Measurements from ENCODE around the gene SPATA22.
"Not testable (repeated sequence)": the region's sequence is repeated elsewhere in the genome, so short reads cannot be mapped to it uniquely, and the experiment has no call there.

Gene SPATA22

DNA sequence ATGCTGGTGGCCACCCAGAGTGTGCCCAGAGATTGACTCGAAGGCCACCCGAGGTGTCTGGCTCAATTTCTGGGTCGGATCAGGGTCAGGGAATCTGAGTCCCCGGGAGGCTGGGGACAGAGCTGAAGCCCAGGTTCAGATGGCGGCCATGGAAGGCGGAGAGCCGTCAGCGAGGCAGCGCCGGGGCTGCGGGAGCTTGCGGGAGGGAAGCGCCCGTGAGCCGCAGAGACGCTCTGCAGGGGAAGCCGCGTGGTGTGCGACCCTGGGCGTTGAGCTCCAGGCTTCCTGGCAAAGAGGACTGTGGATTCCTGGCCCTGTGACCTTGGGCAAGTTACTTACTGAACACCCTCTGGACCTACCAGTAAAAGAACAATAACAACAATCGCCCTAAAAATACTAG lies 518 bp upstream of the SPATA22 start:
- no peak for FAIRE-seq

- no peak for FAIRE-seq
Measured at GRCh38 chr17:3469529-3469928, 2.1 kb downstream of the SPATA22 start.

- FAIRE-seq, result not testable (repeated sequence)
Measured at GRCh38 chr17:3466355-3466754, 5.3 kb downstream of the SPATA22 start.

DNA sequence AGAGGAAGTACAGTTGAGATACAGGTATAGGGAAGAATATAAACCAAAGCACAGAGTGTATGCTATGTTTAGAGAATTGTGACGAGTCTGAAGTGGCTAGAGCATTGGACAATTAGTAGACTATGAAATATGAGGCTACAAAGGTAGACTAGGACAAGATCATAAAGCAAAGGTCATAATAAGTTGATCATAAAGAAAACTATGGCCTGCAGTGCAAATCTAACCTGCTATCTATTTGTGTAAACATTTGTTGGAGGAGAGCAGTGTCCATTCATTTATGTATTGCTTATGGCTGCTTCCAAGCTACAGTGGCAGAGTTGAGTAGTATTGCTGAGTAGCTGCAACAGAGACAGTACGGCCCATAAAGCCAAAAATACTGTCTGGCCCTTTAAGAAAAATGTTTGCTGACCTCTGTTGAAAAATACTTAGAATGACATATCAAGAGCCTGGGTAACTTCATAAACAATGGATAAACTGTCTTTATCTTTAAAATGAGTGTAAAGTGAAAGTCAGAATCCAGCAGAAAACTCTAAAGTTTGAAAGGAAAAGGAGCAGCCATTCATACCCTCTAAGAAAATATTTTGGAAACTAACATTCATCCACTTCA lies 23.5 kb downstream of the SPATA22 start:
- no peak for FAIRE-seq

GRCh38 chr17:3447625-3448024 lies 24.0 kb downstream of the SPATA22 start:
- no peak for FAIRE-seq

- FAIRE-seq, result no peak
Measured at GRCh38 chr17:3440451-3440850, 31.2 kb downstream of the SPATA22 start.

DNA sequence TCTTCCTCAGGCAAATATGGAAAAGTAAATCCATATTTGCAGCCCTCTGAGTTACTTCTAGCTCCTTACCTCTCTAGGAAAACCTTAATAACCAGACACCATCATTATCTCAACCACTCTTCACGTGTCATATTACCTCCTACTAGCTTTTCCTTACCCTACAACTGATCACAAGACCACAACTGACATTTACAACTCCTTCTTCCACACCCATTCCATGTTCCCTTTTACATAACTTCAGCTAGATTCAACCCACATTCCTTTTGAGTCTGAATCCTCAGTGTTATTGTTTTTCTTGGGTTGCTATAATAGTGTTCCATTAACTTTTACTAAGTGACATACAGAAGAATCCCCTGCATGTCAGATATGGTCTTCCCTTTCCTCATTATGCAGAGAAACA lies 33.3 kb downstream of the SPATA22 start:
- no peak for FAIRE-seq

- no peak for FAIRE-seq
Measured at GRCh38 chr17:3433741-3434140, 37.9 kb downstream of the SPATA22 start, which contains the start of gene OR1E2. Gene OR1E2, minus strand, starts transcription at chr17:3433841. Its CDS starts 0 bp downstream, at chr17:3433841.

- not testable (repeated sequence) for FAIRE-seq
Measured at GRCh38 chr17:3433215-3433614, 38.4 kb downstream of the SPATA22 start.

- FAIRE-seq, result no peak
Measured at GRCh38 chr17:3418222-3418621, 53.4 kb downstream of the SPATA22 start.

- no peak for FAIRE-seq
Measured at GRCh38 chr17:3415610-3416009, 56.0 kb downstream of the SPATA22 start.

DNA sequence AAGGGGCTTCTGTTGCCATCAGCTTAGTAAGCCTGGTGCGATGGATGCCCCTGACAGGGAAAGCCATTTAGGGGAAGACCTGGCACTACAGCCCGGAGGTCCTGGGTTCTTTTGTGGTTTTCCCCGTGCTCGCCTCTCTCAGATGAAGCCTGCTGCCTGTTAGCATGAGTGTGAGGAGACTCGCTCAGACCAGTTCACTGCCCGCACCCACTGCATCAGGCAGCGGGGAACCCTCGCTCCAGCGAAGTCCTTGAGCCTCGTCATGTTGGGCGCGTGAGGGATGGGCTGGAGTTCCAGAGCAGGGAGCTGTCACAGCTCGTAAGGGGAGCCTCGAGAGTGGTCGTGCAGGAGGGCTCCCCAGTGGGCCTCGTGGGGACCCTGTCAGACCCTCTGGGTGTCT lies 59.4 kb downstream of the SPATA22 start:
- not testable (repeated sequence) for FAIRE-seq

DNA sequence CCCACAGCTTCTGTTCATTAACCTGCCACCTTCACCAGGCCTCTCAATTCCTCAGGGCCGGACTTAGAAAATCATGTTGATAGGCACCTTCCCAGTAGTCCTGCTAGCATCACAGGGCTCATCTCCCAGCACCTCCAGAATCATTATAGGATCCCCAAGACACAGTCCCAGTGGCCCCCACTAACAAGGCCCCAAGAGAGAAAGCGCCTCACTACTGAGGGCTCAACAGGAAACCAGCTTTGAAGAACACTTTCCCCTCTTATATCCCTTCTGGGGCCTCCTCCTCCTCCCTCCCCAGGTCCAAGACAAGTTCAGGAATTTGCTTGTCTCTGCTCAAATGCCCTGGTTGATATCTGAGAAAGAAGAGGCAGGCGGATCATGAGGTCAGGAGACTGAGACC lies 60.5 kb downstream of the SPATA22 start, which contains the start of gene OR3A3:
Gene OR3A3 (plus strand): TSS at position 301 of the 400 bp plus-strand sequence.
- FAIRE-seq, result no peak

DNA sequence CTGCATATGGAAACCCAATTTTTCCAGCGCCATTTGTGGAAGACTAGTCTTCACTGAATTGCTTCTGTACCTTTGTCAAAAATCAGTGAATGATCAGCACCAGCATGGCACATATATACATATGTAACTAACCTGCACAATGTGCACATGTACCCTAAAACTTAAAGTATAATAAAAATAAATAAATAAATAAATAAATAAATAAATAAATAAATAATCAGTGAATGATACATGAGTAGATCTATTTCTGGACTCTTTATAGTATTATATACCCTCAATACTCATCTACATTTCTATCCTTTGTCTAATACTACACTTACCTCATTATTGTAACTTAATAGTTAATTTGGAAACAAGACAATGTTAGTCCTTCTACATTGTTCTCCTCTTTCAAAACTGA lies 67.8 kb downstream of the SPATA22 start:
- not testable (repeated sequence) for FAIRE-seq

- FAIRE-seq, result no peak
Measured at GRCh38 chr17:3401786-3402185, 69.8 kb downstream of the SPATA22 start.

- no peak for FAIRE-seq
Measured at GRCh38 chr17:3400055-3400454, 71.6 kb downstream of the SPATA22 start.

- no peak for FAIRE-seq
Measured at GRCh38 chr17:3398310-3398709, 73.3 kb downstream of the SPATA22 start, which contains the start of gene OR1E1. Gene OR1E1, minus strand, starts transcription at chr17:3398410. Its CDS starts 0 bp downstream, at chr17:3398410.

DNA sequence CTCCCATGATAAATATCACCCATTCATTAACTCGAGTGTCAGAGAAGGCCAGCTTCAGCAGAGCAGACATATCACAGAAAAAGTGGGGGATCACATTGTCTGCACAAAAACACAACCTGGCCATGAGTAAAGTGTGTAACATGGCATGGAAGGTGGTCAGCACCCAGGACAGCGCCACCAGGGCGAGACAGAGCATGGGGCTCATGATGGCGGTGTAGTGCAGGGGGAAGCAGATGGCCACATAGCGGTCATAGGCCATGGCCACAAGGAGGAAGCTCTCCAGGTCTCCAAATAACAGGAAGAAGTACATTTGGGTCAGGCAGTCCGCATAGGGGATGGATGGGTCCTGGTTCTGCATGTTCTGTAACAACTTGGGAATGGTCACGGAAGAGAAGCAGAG lies 73.8 kb downstream of the SPATA22 start:
- FAIRE-seq, result not testable (repeated sequence)
